HepG2 (cell line): Measurements from ENCODE around the gene SGSM1. TPM values are rescaled to one million over a fixed set of nuclear protein-coding genes. Genes with fewer than 3 reads are reported as not detected.

Source experiments
- ATM ChIP-seq: fragments of 450-650 bp; IDR thresholded peaks from 2 replicates; pipeline ENCODE4 v1.7.1; 2017; ENCODE audit warnings: mild to moderate bottlenecking, borderline replicate concordance
- ATRX ChIP-seq: sonication (generic); formaldehyde crosslinking; IDR thresholded peaks from 2 replicates; pipeline ENCODE4 v1.4.0; 2020; ENCODE audit warnings: missing genetic modification reagents, borderline replicate concordance
- CENPX ChIP-seq: sonication (generic); formaldehyde crosslinking; IDR thresholded peaks from 2 replicates; pipeline ENCODE4 v1.9.0; 2021; ENCODE audit warnings: mild to moderate bottlenecking, missing genetic modification reagents, moderate library complexity
- FOSL2 ChIP-seq: sonication (generic); formaldehyde crosslinking; IDR thresholded peaks from 2 replicates; pipeline ENCODE4 v1.4.0; 2020; ENCODE audit warnings: missing genetic modification reagents
- KDM1A ChIP-seq: IDR thresholded peaks from 2 replicates; pipeline ENCODE4 v1.6.1; 2016; ENCODE audit warnings: missing compliant biosample characterization
- MTA3 ChIP-seq: sonication (generic); formaldehyde crosslinking; IDR thresholded peaks from 2 replicates; pipeline ENCODE4 v1.4.0; 2020; ENCODE audit warnings: missing genetic modification reagents
- NFRKB ChIP-seq: fragments of 450-650 bp; IDR thresholded peaks from 2 replicates; pipeline ENCODE4 v1.6.1; 2017
- NONO ChIP-seq, 2 experiments: fragments of 450-650 bp in 1 of 2; sonication (generic) in 1 of 2; formaldehyde crosslinking in 1 of 2; IDR thresholded peaks in 1 of 2; conservative IDR thresholded peaks in 1 of 2; 2 replicates each; pipeline versions ENCODE4 v1.6.1 to v1.8.0; 2017 to 2022; ENCODE audit warnings: mild to moderate bottlenecking in 1 of 2, missing genetic modification reagents in 1 of 2, moderate library complexity in 1 of 2
- SALL1 ChIP-seq: sonication (generic); formaldehyde crosslinking; IDR thresholded peaks from 2 replicates; pipeline ENCODE4 v1.8.0; 2022; ENCODE audit warnings: mild to moderate bottlenecking, missing genetic modification reagents
- TP53 ChIP-seq: sonication (generic); formaldehyde crosslinking; conservative IDR thresholded peaks from 2 replicates; pipeline ENCODE4 v1.4.0; 2020; ENCODE audit warnings: missing genetic modification reagents
- ZBED4 ChIP-seq: sonication (generic); formaldehyde crosslinking; IDR thresholded peaks from 2 replicates; pipeline ENCODE4 v1.4.0; 2020; ENCODE audit warnings: missing genetic modification reagents, borderline replicate concordance
- ZBTB46 ChIP-seq: sonication (generic); formaldehyde crosslinking; IDR thresholded peaks from 2 replicates; pipeline ENCODE4 v1.4.0; 2020; ENCODE audit warnings: mild to moderate bottlenecking, missing genetic modification reagents, borderline replicate concordance
- ZBTB49 ChIP-seq: sonication (generic); formaldehyde crosslinking; IDR thresholded peaks from 2 replicates; pipeline ENCODE4 v1.4.0; 2020; ENCODE audit warnings: missing genetic modification reagents, borderline replicate concordance
- ZMAT3 ChIP-seq: sonication (generic); formaldehyde crosslinking; conservative IDR thresholded peaks from 2 replicates; pipeline ENCODE4 v1.7.0; 2021; ENCODE audit warnings: missing genetic modification reagents
- ZNF207 ChIP-seq: fragments of 450-650 bp; IDR thresholded peaks from 2 replicates; pipeline ENCODE4 v1.6.1; 2016; ENCODE audit warnings: antibody characterized with exemption, borderline replicate concordance
- ZNF616 ChIP-seq: sonication (generic); formaldehyde crosslinking; IDR thresholded peaks from 2 replicates; pipeline ENCODE4 v1.5.0; 2020; ENCODE audit warnings: low read depth, mild to moderate bottlenecking, missing genetic modification reagents
- ZNF639 ChIP-seq: conservative IDR thresholded peaks from 2 replicates; pipeline ENCODE4 v1.6.1; 2018; ENCODE audit warnings: missing genetic modification reagents
- ZNF816 ChIP-seq: sonication (generic); formaldehyde crosslinking; IDR thresholded peaks from 2 replicates; pipeline ENCODE4 v1.8.0; 2022; ENCODE audit warnings: missing genetic modification reagents, mild to moderate bottlenecking, borderline replicate concordance
- ZSCAN25 ChIP-seq: sonication (generic); formaldehyde crosslinking; IDR thresholded peaks from 2 replicates; pipeline ENCODE4 v1.8.0; 2022; ENCODE audit warnings: mild to moderate bottlenecking, missing genetic modification reagents
- ZSCAN9 ChIP-seq: IDR thresholded peaks from 2 replicates; pipeline ENCODE4 v1.6.1; 2016; ENCODE audit warnings: borderline replicate concordance
- polyA plus RNA-seq, 8 experiments: library from polyadenylated mRNA; depleted of rRNA in 3 of 8; stranded (reverse) in 7 of 8; unstranded in 1 of 8; fragments of >200 nt; fragmentation: Illumina TruSeq in 4 of 8; extraction: Trizol in 4 of 8; gene quantifications; 2 replicates each; pipeline versions ENCODE4 v1.2.1 to v1.2.3, GENCODE V29; 2011 to 2016; ENCODE audit warnings: low read depth in 4 of 8, missing spikeins in 1 of 8, mixed read lengths in 1 of 8; ENCODE audit not compliant: insufficient read depth in 1 of 8
- total RNA-seq, 5 experiments: library from RNA; depleted of rRNA; stranded (reverse); fragments of >200 nt; fragmentation: Illumina TruSeq; extraction: Trizol; gene quantifications; 2 replicates each; pipeline ENCODE4 v1.2.3, GENCODE V29; 2016; ENCODE audit warnings: low read depth in 1 of 5

Gene SGSM1
- total and polyA plus RNA-seq, 2 of the 13 experiments (the other 11 are each of a cell fraction or from before 2014, with no cell fraction given) = 0.07 TPM; not detected in 1

- TF ChIP-seq ZNF639 (CRISPR knock-in tag) = no peak
- no peak for TF ChIP-seq ZBTB46
- no peak for TF ChIP-seq TP53 (CRISPR knock-in tag)
- no peak for TF ChIP-seq MTA3 (CRISPR knock-in tag)
- 0 out of 2 replicates have a peak, but pooled peaks have one; percentile 20 for TF ChIP-seq FOSL2
- peak; percentile 40; the same call in 1 of the 2 replicates for TF ChIP-seq ZBTB49
- no peak for TF ChIP-seq ZNF207
- no peak for TF ChIP-seq NONO (IDR thresholded peaks at IDR 0.05)
- TF ChIP-seq NONO (CRISPR knock-in tag; conservative IDR thresholded peaks at IDR 0.05) = no peak
- TF ChIP-seq NFRKB = no peak
- no peak for TF ChIP-seq ZSCAN25 (CRISPR knock-in tag)
- peak; percentile 59; the same call in 1 of the 2 replicates for TF ChIP-seq SALL1 (CRISPR knock-in tag)
- no peak for TF ChIP-seq ATM
- 0 out of 2 replicates have a peak, but pooled peaks have one; percentile 39 for TF ChIP-seq ZBED4
- peak; percentile 87; the same call in 1 of the 2 replicates for TF ChIP-seq ZSCAN9 (CRISPR knock-in tag)
- no peak for TF ChIP-seq ZMAT3 (CRISPR knock-in tag)
- no peak for TF ChIP-seq ZNF816 (CRISPR knock-in tag)
- no peak for TF ChIP-seq ATRX (CRISPR knock-in tag)
- TF ChIP-seq CENPX (CRISPR knock-in tag) = no peak
- no peak for TF ChIP-seq ZNF616 (CRISPR knock-in tag)
- TF ChIP-seq KDM1A = no peak
These were observed 70.0 kb downstream of the SGSM1 start (continued) for GRCh38 chr22:24875862-24876506.
